HUES64 (cell line): Measurements from ENCODE around the gene LRSAM1. TPM values are rescaled to one million over a fixed set of nuclear protein-coding genes. Genes with fewer than 3 reads are reported as not detected.

Experiments used
- H3K27ac ChIP-seq: 2 replicates; pipeline ENCODE4 v1.7.0; 2013; ENCODE audit warnings: low read depth, low read length, inconsistent platforms
- H3K27me3 ChIP-seq: 2 replicates; pipeline ENCODE4 v1.6.1; 2013; ENCODE audit warnings: mild to moderate bottlenecking, low read length; ENCODE audit not compliant: insufficient read depth
- H3K36me3 ChIP-seq: 2 replicates; pipeline ENCODE4 v1.6.1; 2013; ENCODE audit warnings: mild to moderate bottlenecking, low read length; ENCODE audit not compliant: insufficient read depth
- H3K4me1 ChIP-seq: 2 replicates; pipeline ENCODE4 v1.6.1; 2013; ENCODE audit warnings: mild to moderate bottlenecking, low read length, moderate library complexity; ENCODE audit not compliant: insufficient read depth
- H3K4me3 ChIP-seq: 2 replicates; pipeline ENCODE4 v1.5.1; 2013; ENCODE audit warnings: mild to moderate bottlenecking, low read length, moderate library complexity
- H3K9ac ChIP-seq: 2 replicates; pipeline ENCODE4 v1.6.1; 2013; ENCODE audit warnings: mild to moderate bottlenecking, low read depth, low read length
- H3K9me3 ChIP-seq: 2 replicates; pipeline ENCODE4 v1.6.1; 2013; ENCODE audit warnings: low read depth, low read length; ENCODE audit not compliant: insufficient read depth
- WGBS: fragments of 150-250, 120-280 bp; methylation state at CpG from one replicate; pipeline ENCODE4 v1.1.7; 2013; ENCODE audit warnings: missing lambda C conversion rate; 5-methylcytosine and 5-hydroxymethylcytosine counted together
- polyA plus RNA-seq, 2 experiments: library from polyadenylated mRNA; stranded (reverse); fragments of 50-300 nt; gene quantifications; one replicate each; pipeline ENCODE4 v1.2.3, GENCODE V29; 2013

Gene LRSAM1
- polyA plus RNA-seq (2013, experiment 1 of 2): 9.9 TPM
- polyA plus RNA-seq (2013, experiment 2 of 2): 11.4 TPM

- H3K36me3 ChIP-seq: peaks cover 64% of the 10 kb centered on the region
- H3K27ac ChIP-seq: peak within 1 kb of the TSS; percentile 90
- H3K9ac ChIP-seq: peak within 1 kb of the TSS; percentile 100
- H3K4me3 ChIP-seq: peak within 1 kb of the TSS; percentile 98
- no peaks in the 10 kb centered on the region for H3K27me3 ChIP-seq
- under 1% methylated on average over 71 of the region's 71 CpGs for WGBS
- no peaks in the 10 kb centered on the region for H3K9me3 ChIP-seq
- H3K4me1 ChIP-seq: peaks cover 5% of the 10 kb centered on the region; the same call in 1 of the 2 replicates
These were observed at the start of gene LRSAM1, which contains the start of gene RPL12 for GRCh38 chr9:127450830-127451607. LRSAM1 (plus strand) TSS chr9:127451510; CDS start chr9:127454528, 3,018 bp downstream. RPL12 (minus strand) TSS chr9:127451406; CDS start chr9:127451317, 89 bp downstream.

DNA sequence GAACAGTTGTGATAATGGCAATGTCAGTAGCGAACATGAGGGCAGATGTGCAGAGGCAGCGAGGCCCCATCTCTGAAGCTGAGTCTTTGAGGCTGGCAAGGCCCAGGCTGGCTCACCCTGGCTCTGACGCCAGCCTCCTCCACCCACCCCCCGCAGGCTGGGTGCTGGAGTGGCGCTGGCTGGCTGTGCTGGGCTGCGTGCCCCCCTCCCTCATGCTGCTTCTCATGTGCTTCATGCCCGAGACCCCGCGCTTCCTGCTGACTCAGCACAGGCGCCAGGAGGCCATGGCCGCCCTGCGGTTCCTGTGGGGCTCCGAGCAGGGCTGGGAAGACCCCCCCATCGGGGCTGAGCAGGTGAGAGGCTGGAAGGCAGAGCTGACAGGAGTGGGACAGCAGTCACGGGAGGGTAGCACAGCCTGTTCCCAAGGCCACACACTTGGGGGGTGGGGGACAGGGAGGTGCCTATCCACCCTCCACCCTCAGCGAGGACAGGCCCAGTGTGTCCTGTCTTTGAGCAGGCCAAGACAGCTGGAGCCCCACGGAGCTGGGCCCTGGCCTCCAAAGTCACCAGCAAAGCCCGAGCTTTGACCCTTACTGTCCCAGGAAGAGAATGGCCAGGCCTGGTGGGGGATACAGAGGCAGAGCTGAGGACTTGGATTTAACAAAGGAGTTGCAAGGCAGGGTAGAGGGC lies 48.8 kb upstream of the LRSAM1 start:
- no peak overlapping the region for H3K27ac ChIP-seq
- H3K4me1 ChIP-seq: peaks cover 6% of the 10 kb centered on the region; the same call in 1 of the 2 replicates
- no peaks in the 10 kb centered on the region for H3K9me3 ChIP-seq
- no peak overlapping the region for H3K9ac ChIP-seq
- no peak overlapping the region for H3K4me3 ChIP-seq
- no peaks in the 10 kb centered on the region for H3K27me3 ChIP-seq
- 92% methylated on average over 18 of the region's 18 CpGs for WGBS
- H3K36me3 ChIP-seq: peaks cover 27% of the 10 kb centered on the region

DNA sequence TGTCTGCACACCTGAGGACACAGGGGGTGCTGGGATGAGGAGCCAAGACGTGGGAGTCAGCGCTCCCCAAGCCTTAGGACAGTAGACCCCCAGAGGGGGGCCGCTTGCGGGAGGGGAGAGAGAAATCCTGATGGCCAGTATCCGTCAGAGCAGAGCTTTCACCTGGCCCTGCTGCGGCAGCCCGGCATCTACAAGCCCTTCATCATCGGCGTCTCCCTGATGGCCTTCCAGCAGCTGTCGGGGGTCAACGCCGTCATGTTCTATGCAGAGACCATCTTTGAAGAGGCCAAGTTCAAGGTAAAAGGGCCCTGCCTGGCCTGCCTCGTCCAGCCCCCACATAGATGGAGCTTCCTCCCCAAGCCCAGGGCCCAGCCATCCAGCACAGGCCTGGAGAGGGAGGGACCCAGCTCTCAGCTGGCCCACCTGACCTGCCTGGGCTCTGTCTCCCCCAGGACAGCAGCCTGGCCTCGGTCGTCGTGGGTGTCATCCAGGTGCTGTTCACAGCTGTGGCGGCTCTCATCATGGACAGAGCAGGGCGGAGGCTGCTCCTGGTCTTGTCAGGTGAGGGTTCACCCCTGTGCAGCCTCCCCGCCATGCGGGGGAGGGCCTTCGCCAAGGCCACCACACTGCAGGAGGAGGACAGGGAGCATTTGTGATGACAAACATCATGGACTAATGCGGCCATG lies 47.7 kb upstream of the LRSAM1 start:
- H3K27me3 ChIP-seq: no peaks in the 10 kb centered on the region
- H3K9me3 ChIP-seq: no peaks in the 10 kb centered on the region
- peaks cover under 1% of the 10 kb centered on the region; the same call in 1 of the 2 replicates for H3K4me1 ChIP-seq
- H3K27ac ChIP-seq: no peak overlapping the region
- H3K36me3 ChIP-seq: peaks cover 27% of the 10 kb centered on the region
- H3K4me3 ChIP-seq: no peak overlapping the region
- WGBS: 91% methylated on average over 21 of the region's 22 CpGs
- no peak overlapping the region for H3K9ac ChIP-seq

DNA sequence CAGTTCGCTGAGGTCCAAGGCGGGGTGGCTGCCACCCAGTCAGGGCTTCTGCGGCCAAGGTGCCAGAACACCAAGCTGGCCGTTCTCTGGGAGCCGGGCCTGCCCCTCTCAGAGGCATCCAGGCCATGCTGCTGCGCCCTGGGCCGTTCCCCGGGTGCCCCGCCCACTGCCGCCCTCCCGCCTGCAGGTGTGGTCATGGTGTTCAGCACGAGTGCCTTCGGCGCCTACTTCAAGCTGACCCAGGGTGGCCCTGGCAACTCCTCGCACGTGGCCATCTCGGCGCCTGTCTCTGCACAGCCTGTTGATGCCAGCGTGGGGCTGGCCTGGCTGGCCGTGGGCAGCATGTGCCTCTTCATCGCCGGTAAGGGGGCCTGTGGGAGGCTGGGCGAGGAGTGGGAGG lies 46.7 kb upstream of the LRSAM1 start:
- no peak overlapping the region; the same call in 1 of the 2 replicates for H3K9ac ChIP-seq
- no peaks in the 10 kb centered on the region for H3K4me1 ChIP-seq
- 94% methylated on average over 23 of the region's 23 CpGs for WGBS
- H3K9me3 ChIP-seq: no peaks in the 10 kb centered on the region
- no peak overlapping the region for H3K4me3 ChIP-seq
- no peaks in the 10 kb centered on the region for H3K27me3 ChIP-seq
- peaks cover 27% of the 10 kb centered on the region for H3K36me3 ChIP-seq
- H3K27ac ChIP-seq: no peak overlapping the region

DNA sequence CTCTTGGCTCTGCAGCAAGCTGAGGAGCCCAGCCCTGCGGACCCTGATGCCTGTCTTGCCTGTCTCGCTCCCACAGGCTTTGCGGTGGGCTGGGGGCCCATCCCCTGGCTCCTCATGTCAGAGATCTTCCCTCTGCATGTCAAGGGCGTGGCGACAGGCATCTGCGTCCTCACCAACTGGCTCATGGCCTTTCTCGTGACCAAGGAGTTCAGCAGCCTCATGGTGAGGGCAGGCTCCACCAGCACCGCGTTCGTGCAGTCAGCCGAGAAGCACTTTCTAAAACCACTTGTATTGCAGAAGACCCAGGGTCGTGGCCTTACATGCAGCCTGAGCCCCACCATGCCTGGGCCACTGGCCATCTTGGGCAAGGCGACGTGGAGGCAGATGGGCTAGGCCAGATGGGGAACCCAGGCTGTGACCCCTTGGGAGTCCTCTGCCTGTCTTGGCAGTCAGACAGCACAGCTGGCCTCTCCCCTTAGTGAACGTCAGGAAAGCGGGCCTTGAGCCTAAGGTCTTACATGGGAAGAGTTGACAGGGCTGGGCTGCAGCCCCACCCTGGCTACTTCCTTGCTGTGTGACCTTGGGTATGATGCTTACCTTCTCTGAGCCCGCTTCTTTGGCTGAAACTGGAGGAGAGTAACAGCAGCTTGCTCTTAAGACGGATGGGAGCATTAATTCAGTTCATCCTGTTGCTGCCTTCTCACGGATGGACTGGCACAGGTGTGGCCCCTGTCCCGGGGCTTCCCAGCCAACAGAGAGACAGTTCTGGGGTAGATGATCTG lies 45.8 kb upstream of the LRSAM1 start:
- Histone ChIP-seq H3K4me3 (no peak overlapping the region), H3K9me3 (no peaks in the 10 kb centered on the region), H3K27ac (no peak overlapping the region), H3K9ac (no peak overlapping the region; the same call in 1 of the 2 replicates), H3K36me3 (peaks cover 27% of the 10 kb centered on the region), H3K27me3 (no peaks in the 10 kb centered on the region), H3K4me1 (no peaks in the 10 kb centered on the region)
- WGBS: 96% methylated on average over 20 of the region's 20 CpGs

- WGBS: 86% methylated on average over 13 of the region's 13 CpGs
- no peak overlapping the region for H3K9ac ChIP-seq
- H3K27ac ChIP-seq: no peak overlapping the region
- no peaks in the 10 kb centered on the region for H3K27me3 ChIP-seq
- H3K36me3 ChIP-seq: peaks cover 20% of the 10 kb centered on the region
- H3K9me3 ChIP-seq: no peaks in the 10 kb centered on the region
- H3K4me3 ChIP-seq: no peak overlapping the region
- H3K4me1 ChIP-seq: no peaks in the 10 kb centered on the region
These were observed 44.4 kb upstream of the LRSAM1 start for GRCh38 chr9:127406799-127407491.

DNA sequence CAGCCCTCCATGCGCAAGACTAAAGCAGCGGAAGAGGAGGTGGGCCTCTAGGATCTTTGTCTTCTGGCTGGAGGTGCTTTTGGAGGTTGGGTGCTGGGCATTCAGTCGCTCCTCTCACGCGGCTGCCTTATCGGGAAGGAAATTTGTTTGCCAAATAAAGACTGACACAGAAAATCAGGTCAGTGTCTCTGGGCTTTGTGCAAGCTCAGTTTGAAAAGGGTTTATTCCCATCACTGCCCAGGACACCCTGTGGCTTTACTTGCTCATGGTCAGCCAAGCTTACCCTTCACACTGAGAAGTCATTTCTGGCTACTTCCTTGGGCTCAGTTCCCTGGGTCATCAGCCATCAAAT lies 43.8 kb upstream of the LRSAM1 start:
- 92% methylated on average over 6 of the region's 6 CpGs for WGBS
- no peaks in the 10 kb centered on the region for H3K27me3 ChIP-seq
- no peak overlapping the region for H3K27ac ChIP-seq
- no peaks in the 10 kb centered on the region for H3K4me1 ChIP-seq
- no peaks in the 10 kb centered on the region for H3K9me3 ChIP-seq
- H3K36me3 ChIP-seq: peaks cover 17% of the 10 kb centered on the region
- H3K9ac ChIP-seq: no peak overlapping the region
- H3K4me3 ChIP-seq: no peak overlapping the region

DNA sequence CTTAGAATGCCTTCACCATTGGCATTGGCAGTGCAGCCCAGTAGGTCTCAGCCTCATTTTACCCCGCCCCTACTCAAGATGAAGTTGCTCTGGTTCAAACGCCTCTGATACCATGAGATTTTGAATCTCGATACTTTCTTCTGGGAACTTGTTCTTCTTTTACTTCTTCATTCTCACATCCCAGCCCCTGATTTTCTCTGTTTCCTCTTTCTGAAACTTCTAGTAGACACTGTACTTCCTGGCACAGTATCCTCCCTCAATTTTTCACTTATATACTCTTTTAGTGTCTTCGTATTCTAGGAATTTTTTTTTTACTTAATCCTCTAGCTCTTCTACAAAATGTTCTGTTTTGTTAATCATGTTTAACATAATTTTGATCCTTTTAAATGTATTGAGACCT lies 40.2 kb upstream of the LRSAM1 start:
- no peak overlapping the region for H3K9ac ChIP-seq
- no peaks in the 10 kb centered on the region for H3K36me3 ChIP-seq
- H3K4me3 ChIP-seq: no peak overlapping the region
- H3K9me3 ChIP-seq: no peaks in the 10 kb centered on the region
- H3K27me3 ChIP-seq: no peaks in the 10 kb centered on the region
- no peak overlapping the region for H3K27ac ChIP-seq
- 93% methylated on average over 3 of the region's 4 CpGs for WGBS
- H3K4me1 ChIP-seq: no peaks in the 10 kb centered on the region

DNA sequence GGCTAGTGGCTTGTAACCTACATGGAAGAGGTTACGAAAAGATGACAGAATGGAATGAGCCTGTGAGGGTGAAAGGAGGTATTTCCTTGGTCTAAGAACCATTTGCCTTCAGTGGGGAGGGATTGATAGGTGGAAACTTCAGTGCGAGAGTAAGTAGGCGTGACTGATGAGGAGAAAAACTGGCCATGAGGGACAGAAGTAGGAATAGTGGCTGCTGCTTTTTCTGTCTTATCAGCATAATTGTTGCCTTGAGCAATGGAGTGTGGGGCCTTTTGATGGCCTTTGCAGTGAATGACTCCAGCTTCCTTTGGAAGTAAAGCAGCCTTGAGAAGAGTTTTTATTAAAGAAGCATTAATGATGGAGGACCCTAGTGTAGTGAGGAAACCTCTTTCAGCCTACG lies 36.2 kb upstream of the LRSAM1 start:
- no peaks in the 10 kb centered on the region for H3K27me3 ChIP-seq
- WGBS: 90% methylated on average over 4 of the region's 4 CpGs
- no peak overlapping the region for H3K9ac ChIP-seq
- no peak overlapping the region for H3K4me3 ChIP-seq
- no peaks in the 10 kb centered on the region for H3K9me3 ChIP-seq
- H3K36me3 ChIP-seq: no peaks in the 10 kb centered on the region
- H3K4me1 ChIP-seq: no peaks in the 10 kb centered on the region
- no peak overlapping the region for H3K27ac ChIP-seq

DNA sequence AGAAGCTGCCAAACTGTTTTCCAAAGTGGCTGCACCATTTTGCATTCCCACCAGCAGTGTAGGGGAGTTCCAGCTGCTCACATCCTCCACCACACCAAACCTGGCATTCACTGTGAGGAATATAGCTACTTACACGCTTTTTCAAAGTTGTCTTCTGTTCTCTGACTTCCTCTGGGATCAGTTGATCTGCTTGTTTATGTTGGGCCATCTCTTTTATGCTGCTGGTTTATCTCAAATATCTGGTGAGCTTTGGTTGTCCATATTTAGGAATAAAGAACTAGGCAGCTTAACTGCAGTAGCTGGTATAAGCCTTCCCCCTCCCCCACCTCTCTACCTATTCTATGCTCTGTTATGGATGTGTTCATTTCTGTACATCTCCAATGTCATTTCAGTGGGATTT lies 35.7 kb upstream of the LRSAM1 start:
- Histone ChIP-seq H3K4me3 (no peak overlapping the region), H3K36me3 (no peaks in the 10 kb centered on the region), H3K27ac (no peak overlapping the region), H3K27me3 (no peaks in the 10 kb centered on the region), H3K9ac (no peak overlapping the region), H3K4me1 (no peaks in the 10 kb centered on the region), H3K9me3 (no peaks in the 10 kb centered on the region)
- 100% methylated on average over 1 of the region's 1 CpG for WGBS
